ENCODE data around the gene NMNAT3.

GRCh38 chr3:139620438-139620837 is 57.3 kb downstream of the NMNAT3 start:
- TF ChIP-seq, protein P1, sequence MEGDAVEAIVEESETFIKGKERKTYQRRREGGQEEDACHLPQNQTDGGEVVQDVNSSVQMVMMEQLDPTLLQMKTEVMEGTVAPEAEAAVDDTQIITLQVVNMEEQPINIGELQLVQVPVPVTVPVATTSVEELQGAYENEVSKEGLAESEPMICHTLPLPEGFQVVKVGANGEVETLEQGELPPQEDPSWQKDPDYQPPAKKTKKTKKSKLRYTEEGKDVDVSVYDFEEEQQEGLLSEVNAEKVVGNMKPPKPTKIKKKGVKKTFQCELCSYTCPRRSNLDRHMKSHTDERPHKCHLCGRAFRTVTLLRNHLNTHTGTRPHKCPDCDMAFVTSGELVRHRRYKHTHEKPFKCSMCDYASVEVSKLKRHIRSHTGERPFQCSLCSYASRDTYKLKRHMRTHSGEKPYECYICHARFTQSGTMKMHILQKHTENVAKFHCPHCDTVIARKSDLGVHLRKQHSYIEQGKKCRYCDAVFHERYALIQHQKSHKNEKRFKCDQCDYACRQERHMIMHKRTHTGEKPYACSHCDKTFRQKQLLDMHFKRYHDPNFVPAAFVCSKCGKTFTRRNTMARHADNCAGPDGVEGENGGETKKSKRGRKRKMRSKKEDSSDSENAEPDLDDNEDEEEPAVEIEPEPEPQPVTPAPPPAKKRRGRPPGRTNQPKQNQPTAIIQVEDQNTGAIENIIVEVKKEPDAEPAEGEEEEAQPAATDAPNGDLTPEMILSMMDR (IDR thresholded peaks at IDR 0.05), result no peak
- no peak for TF ChIP-seq EP300 (IDR thresholded peaks at IDR 0.05)
- no peak for TF ChIP-seq POLR2A (IDR thresholded peaks at IDR 0.05)
